ENCODE results near the gene BDH1.

DNA sequence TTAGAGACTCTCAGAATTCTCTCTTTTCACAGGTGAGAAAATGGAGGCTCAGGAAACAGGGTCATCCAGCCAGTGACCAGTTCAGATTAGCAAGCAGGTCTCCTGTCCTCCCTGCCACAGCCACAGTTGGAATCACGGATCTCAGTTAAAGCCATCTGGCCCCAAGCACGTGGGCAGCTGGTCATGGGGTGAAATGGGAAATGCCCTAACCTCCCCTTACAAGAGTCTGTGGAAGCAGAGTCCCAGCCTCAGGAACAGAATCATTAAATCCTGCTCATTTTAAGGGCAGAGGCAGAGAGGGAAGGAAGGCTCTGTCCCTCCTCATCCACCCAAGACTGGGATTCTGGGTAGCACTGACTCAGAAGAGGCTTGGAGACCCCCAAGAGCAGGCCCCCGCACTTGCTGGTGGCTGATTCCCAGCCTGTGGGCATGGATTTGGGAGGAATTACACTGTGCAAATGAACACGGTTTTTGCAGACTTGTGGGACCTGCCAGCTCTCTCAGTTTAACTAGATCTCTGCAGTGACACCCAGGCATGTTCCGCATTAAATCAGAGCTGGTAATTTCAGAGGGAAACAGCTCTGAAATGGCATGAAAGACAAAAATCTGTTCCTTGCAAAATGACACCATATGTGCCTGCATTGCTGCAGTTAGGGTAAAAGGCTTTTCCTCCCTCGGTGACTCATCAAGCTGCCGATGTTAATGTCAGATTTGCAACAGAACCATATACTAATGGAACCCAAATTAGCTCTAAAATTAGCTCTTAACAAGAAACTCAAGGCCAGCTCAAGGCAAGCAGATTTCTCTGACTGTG, 89.0 kb downstream of the BDH1 start:
- TF ChIP-seq EZH2phosphoT487 (IDR thresholded peaks at IDR 0.05; ENCODE audit: low read depth): no peak
- TF ChIP-seq, protein P1, sequence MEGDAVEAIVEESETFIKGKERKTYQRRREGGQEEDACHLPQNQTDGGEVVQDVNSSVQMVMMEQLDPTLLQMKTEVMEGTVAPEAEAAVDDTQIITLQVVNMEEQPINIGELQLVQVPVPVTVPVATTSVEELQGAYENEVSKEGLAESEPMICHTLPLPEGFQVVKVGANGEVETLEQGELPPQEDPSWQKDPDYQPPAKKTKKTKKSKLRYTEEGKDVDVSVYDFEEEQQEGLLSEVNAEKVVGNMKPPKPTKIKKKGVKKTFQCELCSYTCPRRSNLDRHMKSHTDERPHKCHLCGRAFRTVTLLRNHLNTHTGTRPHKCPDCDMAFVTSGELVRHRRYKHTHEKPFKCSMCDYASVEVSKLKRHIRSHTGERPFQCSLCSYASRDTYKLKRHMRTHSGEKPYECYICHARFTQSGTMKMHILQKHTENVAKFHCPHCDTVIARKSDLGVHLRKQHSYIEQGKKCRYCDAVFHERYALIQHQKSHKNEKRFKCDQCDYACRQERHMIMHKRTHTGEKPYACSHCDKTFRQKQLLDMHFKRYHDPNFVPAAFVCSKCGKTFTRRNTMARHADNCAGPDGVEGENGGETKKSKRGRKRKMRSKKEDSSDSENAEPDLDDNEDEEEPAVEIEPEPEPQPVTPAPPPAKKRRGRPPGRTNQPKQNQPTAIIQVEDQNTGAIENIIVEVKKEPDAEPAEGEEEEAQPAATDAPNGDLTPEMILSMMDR (IDR thresholded peaks at IDR 0.05; ENCODE audit: low read depth, low read length): no peak

Measured in OCI-LY3 (cell line).